ENCODE data around the gene COL19A1.

Gene COL19A1

GRCh38 chr6:70113171-70113570 is 246.8 kb downstream of the COL19A1 start:
- Histone ChIP-seq H3K9ac (no peak overlapping the region), H3K27ac (no peak overlapping the region), H3K4me3 (no peak overlapping the region), H3K9me3 (no peaks in the 10 kb centered on the region), H4K20me1 (no peaks in the 10 kb centered on the region), H3K36me3 (no peaks in the 10 kb centered on the region), H3K27me3 (no peaks in the 10 kb centered on the region), H3K4me1 (no peaks in the 10 kb centered on the region), H3K4me2 (no peak overlapping the region)
- no peak for TF ChIP-seq Cebpa-rat (IDR thresholded peaks at IDR 0.05)

GRCh38 chr6:70118670-70119069 is 252.3 kb downstream of the COL19A1 start:
- Histone ChIP-seq H3K4me1 (no peaks in the 10 kb centered on the region), H3K27ac (no peak overlapping the region), H3K4me2 (no peak overlapping the region), H3K27me3 (no peaks in the 10 kb centered on the region), H3K36me3 (no peaks in the 10 kb centered on the region), H3K9me3 (no peaks in the 10 kb centered on the region), H4K20me1 (no peaks in the 10 kb centered on the region), H3K9ac (no peak overlapping the region), H3K4me3 (no peak overlapping the region)
- TF ChIP-seq Cebpa-rat (IDR thresholded peaks at IDR 0.05), result no peak

GRCh38 chr6:70119218-70119835 is 253.0 kb downstream of the COL19A1 start:
- H3K4me1 ChIP-seq, result no peaks in the 10 kb centered on the region
- H3K4me2 ChIP-seq, result no peak overlapping the region
- no peak overlapping the region for H3K4me3 ChIP-seq
- H3K9me3 ChIP-seq, result no peaks in the 10 kb centered on the region
- H4K20me1 ChIP-seq, result no peaks in the 10 kb centered on the region
- TF ChIP-seq Cebpa-rat (IDR thresholded peaks at IDR 0.05), result no peak
- H3K36me3 ChIP-seq, result no peaks in the 10 kb centered on the region
- H3K27ac ChIP-seq, result no peak overlapping the region
- H3K9ac ChIP-seq, result no peak overlapping the region
- no peaks in the 10 kb centered on the region for H3K27me3 ChIP-seq

GRCh38 chr6:70124443-70124842 is 258.1 kb downstream of the COL19A1 start:
- no peaks in the 10 kb centered on the region for H3K4me1 ChIP-seq
- H3K27ac ChIP-seq, result no peak overlapping the region
- no peaks in the 10 kb centered on the region for H3K27me3 ChIP-seq
- no peaks in the 10 kb centered on the region for H3K9me3 ChIP-seq
- no peak for TF ChIP-seq Cebpa-rat (IDR thresholded peaks at IDR 0.05)
- no peak overlapping the region for H3K4me3 ChIP-seq
- no peaks in the 10 kb centered on the region for H4K20me1 ChIP-seq
- no peaks in the 10 kb centered on the region for H3K36me3 ChIP-seq
- no peak overlapping the region for H3K4me2 ChIP-seq
- H3K9ac ChIP-seq, result no peak overlapping the region

- no peak for TF ChIP-seq Cebpa-rat (IDR thresholded peaks at IDR 0.05)
- H3K9me3 ChIP-seq, result no peaks in the 10 kb centered on the region
- H3K4me2 ChIP-seq, result no peak overlapping the region
- no peak overlapping the region for H3K4me3 ChIP-seq
- H3K27ac ChIP-seq, result no peak overlapping the region
- no peaks in the 10 kb centered on the region for H4K20me1 ChIP-seq
- H3K36me3 ChIP-seq, result no peaks in the 10 kb centered on the region
- H3K9ac ChIP-seq, result no peak overlapping the region
- H3K27me3 ChIP-seq, result no peaks in the 10 kb centered on the region
- H3K4me1 ChIP-seq, result no peaks in the 10 kb centered on the region
These were observed 258.7 kb downstream of the COL19A1 start for GRCh38 chr6:70124882-70125545.

GRCh38 chr6:70125602-70126001 is 259.2 kb downstream of the COL19A1 start:
- Histone ChIP-seq H3K4me2 (no peak overlapping the region), H3K27ac (no peak overlapping the region), H3K36me3 (no peaks in the 10 kb centered on the region), H3K4me3 (no peak overlapping the region), H3K9me3 (no peaks in the 10 kb centered on the region), H3K27me3 (no peaks in the 10 kb centered on the region), H3K9ac (no peak overlapping the region), H3K4me1 (no peaks in the 10 kb centered on the region), H4K20me1 (no peaks in the 10 kb centered on the region)
- TF ChIP-seq Cebpa-rat (IDR thresholded peaks at IDR 0.05), result no peak

GRCh38 chr6:70129341-70129740 is 263.0 kb downstream of the COL19A1 start:
- Histone ChIP-seq H3K4me1 (no peaks in the 10 kb centered on the region), H4K20me1 (no peaks in the 10 kb centered on the region)

GRCh38 chr6:70130865-70131264 is 264.5 kb downstream of the COL19A1 start:
- Histone ChIP-seq H3K9me3 (no peaks in the 10 kb centered on the region), H3K9ac (no peak overlapping the region), H3K27ac (no peak overlapping the region), H3K4me3 (no peak overlapping the region), H3K27me3 (no peaks in the 10 kb centered on the region), H3K4me1 (no peaks in the 10 kb centered on the region), H3K4me2 (no peak overlapping the region), H4K20me1 (no peaks in the 10 kb centered on the region), H3K36me3 (no peaks in the 10 kb centered on the region)
- TF ChIP-seq Cebpa-rat (IDR thresholded peaks at IDR 0.05), result no peak

More at GRCh38 chr6:70129341-70129740, 263.0 kb downstream of the COL19A1 start:
- H3K4me3 ChIP-seq, result no peak overlapping the region
- H3K9me3 ChIP-seq, result no peaks in the 10 kb centered on the region
- H3K36me3 ChIP-seq, result no peaks in the 10 kb centered on the region
- no peak overlapping the region for H3K4me2 ChIP-seq
- H3K9ac ChIP-seq, result no peak overlapping the region
- no peak for TF ChIP-seq Cebpa-rat (IDR thresholded peaks at IDR 0.05)
- no peaks in the 10 kb centered on the region for H3K27me3 ChIP-seq
- no peak overlapping the region for H3K27ac ChIP-seq

GRCh38 chr6:70131528-70131927 is 265.2 kb downstream of the COL19A1 start:
- H3K9ac ChIP-seq, result no peak overlapping the region
- TF ChIP-seq Cebpa-rat (IDR thresholded peaks at IDR 0.05), result no peak
- no peak overlapping the region for H3K4me3 ChIP-seq
- H3K9me3 ChIP-seq, result no peaks in the 10 kb centered on the region
- no peaks in the 10 kb centered on the region for H3K36me3 ChIP-seq
- no peaks in the 10 kb centered on the region for H4K20me1 ChIP-seq
- H3K27ac ChIP-seq, result no peak overlapping the region
- H3K4me1 ChIP-seq, result no peaks in the 10 kb centered on the region
- H3K27me3 ChIP-seq, result no peaks in the 10 kb centered on the region
- H3K4me2 ChIP-seq, result no peak overlapping the region

GRCh38 chr6:70133246-70133645 is 266.9 kb downstream of the COL19A1 start:
- no peaks in the 10 kb centered on the region for H3K36me3 ChIP-seq
- H3K4me2 ChIP-seq, result no peak overlapping the region
- no peak overlapping the region for H3K9ac ChIP-seq
- H3K9me3 ChIP-seq, result no peaks in the 10 kb centered on the region
- H3K27ac ChIP-seq, result no peak overlapping the region
- H3K4me1 ChIP-seq, result no peaks in the 10 kb centered on the region
- no peak for TF ChIP-seq Cebpa-rat (IDR thresholded peaks at IDR 0.05)
- H3K27me3 ChIP-seq, result no peaks in the 10 kb centered on the region
- H4K20me1 ChIP-seq, result no peaks in the 10 kb centered on the region
- H3K4me3 ChIP-seq, result no peak overlapping the region

All from BLaER1 (cell line).